Tibial nerve (tissue), 4 donors: Measurements from ENCODE around the gene TLR2. TPM values are rescaled to one million over a fixed set of nuclear protein-coding genes. Genes with fewer than 3 reads are reported as not detected.

Experiments
- DNase-seq, 2 donors: peaks; one replicate each; pipeline ENCODE4 v3.0.0-alpha.2; 2019; ENCODE audit warnings: low spot score in 2 of 2
- H3K27ac ChIP-seq, 4 donors: fragments of 200-600 bp; sonication (generic) in 3 of 4; one replicate each; pipeline ENCODE4 v1.5.1; 2017 to 2019; ENCODE audit warnings: mild to moderate bottlenecking in 1 of 4
- H3K27me3 ChIP-seq, 2 donors: fragments of 200-600 bp; sonication (generic) in 1 of 2; one replicate each; pipeline versions ENCODE4 v1.5.1 to v1.6.0; 2017 to 2019
- H3K36me3 ChIP-seq, 3 donors: fragments of 200-600 bp; sonication (generic); one replicate each; pipeline ENCODE4 v1.5.1; 2018 to 2019
- H3K4me1 ChIP-seq, 4 donors: fragments of 200-600 bp; sonication (generic) in 3 of 4; one replicate each; pipeline ENCODE4 v1.5.1; 2017 to 2019
- H3K4me3 ChIP-seq, 4 donors: fragments of 200-600 bp; sonication (generic) in 3 of 4; one replicate each; pipeline ENCODE4 v1.5.1; 2017 to 2019; ENCODE audit warnings: mild to moderate bottlenecking in 1 of 4, moderate library complexity in 1 of 4
- H3K9me3 ChIP-seq, 4 donors: fragments of 200-600 bp; sonication (generic) in 3 of 4; one replicate each; pipeline ENCODE4 v1.5.1; 2017 to 2019
- EP300 ChIP-seq, 2 donors: sonication (generic); formaldehyde crosslinking; IDR thresholded peaks; one replicate each; pipeline ENCODE4 v1.6.1; 2017; ENCODE audit warnings: antibody characterized with exemption in 2 of 2, mild to moderate bottlenecking in 1 of 2
- POLR2A ChIP-seq, 2 donors: fragments of 450-650 bp; IDR thresholded peaks; one replicate each; pipeline ENCODE4 v1.6.1; 2017; ENCODE audit warnings: antibody characterized with exemption in 2 of 2, mild to moderate bottlenecking in 2 of 2, moderate library complexity in 2 of 2
- WGBS, 2 donors: methylation state at CpG; one replicate each; pipeline ENCODE4 v1.1.5; 2018; 5-methylcytosine and 5-hydroxymethylcytosine counted together
- total RNA-seq, 4 donors: library from RNA; depleted of rRNA; stranded (reverse); fragments of >200 nt; gene quantifications; one replicate each; pipeline ENCODE4 v1.1.0, GENCODE V29; 2016
- TF ChIP-seq, protein P1 (sequence below), 5 experiments: fragments of 200-600 bp in 3 of 5; fragments of 450-650 bp in 2 of 5; sonication (generic) in 3 of 5; IDR thresholded peaks; one replicate each; pipeline ENCODE4 v1.5.1; 2016 to 2019; ENCODE audit warnings: antibody characterized with exemption in 5 of 5, mild to moderate bottlenecking in 3 of 5, moderate library complexity in 2 of 5

Gene TLR2
- total RNA-seq, 4 donors from 2014 or later = 25.1 to 44.6 (median 36.3) TPM

DNA sequence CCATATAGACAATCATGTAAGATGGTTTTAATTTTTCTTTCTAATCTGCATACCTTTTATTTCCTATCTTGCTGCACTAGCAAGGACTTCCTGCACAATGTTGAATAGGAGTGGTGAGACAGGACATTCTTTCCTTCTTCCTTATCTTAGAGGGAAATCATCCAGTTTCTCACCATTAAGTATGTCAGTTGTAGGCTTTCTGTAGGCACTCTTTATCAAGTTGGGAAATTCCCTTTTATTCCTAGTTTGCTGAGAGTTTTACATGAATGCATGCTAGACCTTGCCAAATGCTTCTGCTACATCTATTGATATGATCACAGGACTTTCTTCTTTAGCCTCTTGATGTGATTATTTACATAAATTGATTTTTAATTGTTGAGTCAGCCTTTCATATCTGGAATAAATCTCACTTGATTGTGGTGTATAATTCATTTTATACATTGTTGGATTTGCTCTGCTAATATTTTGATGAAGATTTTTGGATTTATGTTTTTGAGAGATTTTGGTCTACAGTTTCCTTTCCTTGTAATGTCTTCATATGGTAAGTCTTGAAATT, 51.9 kb downstream of the TLR2 start:
- H3K9me3 ChIP-seq = peaks cover 0 to 5% (median 2%) of the 10 kb centered on the region in 4 donors
- H3K27ac ChIP-seq = no peak overlapping the region
- H3K4me3 ChIP-seq = no peak overlapping the region
- no peaks in the 10 kb centered on the region for H3K27me3 ChIP-seq
- H3K4me1 ChIP-seq = peaks cover 0 to 9% (median 0%) of the 10 kb centered on the region in 4 donors
- no peaks in the 10 kb centered on the region for H3K36me3 ChIP-seq
- no peak for DNase-seq
- TF ChIP-seq, protein P1, sequence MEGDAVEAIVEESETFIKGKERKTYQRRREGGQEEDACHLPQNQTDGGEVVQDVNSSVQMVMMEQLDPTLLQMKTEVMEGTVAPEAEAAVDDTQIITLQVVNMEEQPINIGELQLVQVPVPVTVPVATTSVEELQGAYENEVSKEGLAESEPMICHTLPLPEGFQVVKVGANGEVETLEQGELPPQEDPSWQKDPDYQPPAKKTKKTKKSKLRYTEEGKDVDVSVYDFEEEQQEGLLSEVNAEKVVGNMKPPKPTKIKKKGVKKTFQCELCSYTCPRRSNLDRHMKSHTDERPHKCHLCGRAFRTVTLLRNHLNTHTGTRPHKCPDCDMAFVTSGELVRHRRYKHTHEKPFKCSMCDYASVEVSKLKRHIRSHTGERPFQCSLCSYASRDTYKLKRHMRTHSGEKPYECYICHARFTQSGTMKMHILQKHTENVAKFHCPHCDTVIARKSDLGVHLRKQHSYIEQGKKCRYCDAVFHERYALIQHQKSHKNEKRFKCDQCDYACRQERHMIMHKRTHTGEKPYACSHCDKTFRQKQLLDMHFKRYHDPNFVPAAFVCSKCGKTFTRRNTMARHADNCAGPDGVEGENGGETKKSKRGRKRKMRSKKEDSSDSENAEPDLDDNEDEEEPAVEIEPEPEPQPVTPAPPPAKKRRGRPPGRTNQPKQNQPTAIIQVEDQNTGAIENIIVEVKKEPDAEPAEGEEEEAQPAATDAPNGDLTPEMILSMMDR (IDR thresholded peaks at IDR 0.05) = no peak

DNA sequence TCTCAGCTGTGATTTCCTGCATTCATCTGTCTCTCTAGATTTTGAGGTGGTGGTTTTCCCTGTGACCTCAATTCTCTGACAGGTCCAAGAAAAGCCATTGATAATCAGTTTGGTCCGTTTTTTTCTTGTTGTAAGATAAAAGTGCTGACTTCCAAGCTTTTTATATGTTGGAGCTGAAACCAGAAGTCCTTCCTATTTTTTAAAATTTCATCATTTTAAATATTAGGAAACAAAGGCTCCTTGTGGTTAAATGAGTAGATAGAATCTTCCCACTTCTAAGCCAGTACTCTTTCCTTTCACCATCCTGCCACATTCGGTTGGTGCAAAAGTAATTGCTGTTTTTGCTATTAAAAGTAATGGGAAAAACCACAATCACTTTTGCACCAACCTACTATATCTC, 57.5 kb downstream of the TLR2 start:
- Histone ChIP-seq H3K27ac (no peak overlapping the region), H3K4me1 (no peaks in the 10 kb centered on the region), H3K9me3 (peaks cover 0 to 7% (median 2%) of the 10 kb centered on the region in 4 donors), H3K27me3 (no peaks in the 10 kb centered on the region), H3K4me3 (no peak overlapping the region), H3K36me3 (no peaks in the 10 kb centered on the region)
- TF ChIP-seq POLR2A (IDR thresholded peaks at IDR 0.05) (no peak), EP300 (IDR thresholded peaks at IDR 0.05) (no peak)
- TF ChIP-seq, protein P1 (IDR thresholded peaks at IDR 0.05) = no peak
- WGBS, 2 donors = 88 to 90% methylated on average over 2 of the region's 2 CpGs
- no peak for DNase-seq

DNA sequence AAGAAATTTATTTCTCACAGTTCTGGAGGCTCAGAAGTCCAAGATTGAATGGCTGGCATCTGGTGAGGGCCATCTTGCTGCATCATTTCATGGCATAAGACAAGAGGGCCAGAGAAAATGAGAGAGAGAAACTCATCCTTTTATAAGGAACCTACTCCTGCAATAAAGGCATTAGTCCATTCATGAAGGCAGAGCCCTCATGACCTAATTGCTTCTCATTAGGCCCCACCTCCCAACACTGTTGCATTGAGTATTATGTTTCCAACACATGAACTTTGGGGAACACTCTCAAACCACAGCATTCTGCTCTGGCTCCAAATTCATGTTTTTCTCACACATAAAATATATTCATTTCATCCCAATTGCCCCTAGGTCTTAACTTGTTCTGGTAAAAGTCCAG, 61.6 kb downstream of the TLR2 start:
- Histone ChIP-seq H3K27me3 (no peaks in the 10 kb centered on the region), H3K4me1 (peaks cover 0 to 14% (median 0%) of the 10 kb centered on the region in 4 donors), H3K36me3 (no peaks in the 10 kb centered on the region), H3K27ac (no peak overlapping the region), H3K4me3 (no peak overlapping the region), H3K9me3 (peaks cover 0 to 5% (median 0%) of the 10 kb centered on the region in 4 donors)
- TF ChIP-seq POLR2A (IDR thresholded peaks at IDR 0.05) = no peak
- TF ChIP-seq, protein P1 (IDR thresholded peaks at IDR 0.05) = no peak
- no peak for TF ChIP-seq EP300 (IDR thresholded peaks at IDR 0.05)
- no peak for DNase-seq

DNA sequence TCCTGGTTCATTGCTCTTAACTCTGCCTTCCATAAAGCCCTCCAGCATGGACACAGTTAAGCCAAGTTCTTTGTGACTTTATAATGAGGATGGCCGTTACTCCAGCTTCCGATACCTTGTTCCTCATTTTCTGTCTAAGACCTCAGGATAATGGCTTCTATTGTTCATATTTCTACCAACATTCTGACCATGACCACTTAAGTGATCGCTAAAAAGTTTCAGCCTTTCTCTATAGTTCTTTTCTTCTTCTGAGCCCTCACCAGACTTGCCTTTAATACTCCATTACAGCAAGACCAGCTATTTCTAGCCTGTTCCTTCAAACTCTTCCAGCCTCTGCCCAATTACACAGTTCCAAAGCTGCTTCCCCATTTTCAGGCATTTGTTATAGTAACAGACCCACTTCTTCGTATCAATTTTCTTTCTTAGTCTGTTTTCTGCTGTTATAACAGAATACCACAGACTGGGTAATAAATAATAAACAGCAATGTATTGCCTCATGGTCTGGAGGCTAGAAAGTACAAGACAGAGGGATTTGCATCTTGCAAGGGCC, 63.4 kb downstream of the TLR2 start:
- no peak for DNase-seq
- Histone ChIP-seq H3K9me3 (no peaks in the 10 kb centered on the region), H3K27me3 (no peaks in the 10 kb centered on the region), H3K4me3 (no peak overlapping the region), H3K27ac (no peak overlapping the region), H3K36me3 (no peaks in the 10 kb centered on the region), H3K4me1 (peaks cover 0 to 14% (median 0%) of the 10 kb centered on the region in 4 donors)
- TF ChIP-seq, protein P1 (IDR thresholded peaks at IDR 0.05) = no peak
- no peak for TF ChIP-seq EP300 (IDR thresholded peaks at IDR 0.05)
- no peak for TF ChIP-seq POLR2A (IDR thresholded peaks at IDR 0.05)
- WGBS, 2 donors = 37 to 50% methylated on average over 4 of the region's 4 CpGs

DNA sequence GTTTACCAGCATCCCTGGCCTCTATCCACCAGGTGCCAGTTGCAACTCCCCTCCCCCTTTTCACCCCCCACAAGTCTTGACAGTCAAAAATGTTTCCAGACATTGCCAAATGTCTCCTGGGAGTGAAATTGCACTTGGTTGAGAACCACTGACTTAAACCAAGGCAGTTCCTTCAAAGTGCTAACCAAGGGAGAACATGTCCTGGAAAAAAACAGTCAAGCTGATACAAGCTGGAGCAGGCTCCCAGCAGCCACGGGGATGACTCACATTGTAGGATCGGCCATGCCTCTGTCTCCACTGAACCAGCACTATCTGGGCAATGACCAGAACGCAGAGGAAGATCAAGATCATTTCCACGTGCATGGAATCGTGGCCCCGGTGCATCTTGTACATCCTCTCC, 64.3 kb downstream of the TLR2 start:
- Histone ChIP-seq H3K4me1 (peaks cover 0 to 14% (median 0%) of the 10 kb centered on the region in 4 donors), H3K27me3 (no peaks in the 10 kb centered on the region), H3K36me3 (no peaks in the 10 kb centered on the region), H3K4me3 (no peak overlapping the region), H3K9me3 (no peaks in the 10 kb centered on the region), H3K27ac (no peak overlapping the region)
- TF ChIP-seq, protein P1 (IDR thresholded peaks at IDR 0.05) = no peak
- no peak for TF ChIP-seq EP300 (IDR thresholded peaks at IDR 0.05)
- 69 to 71% methylated on average over 6 of the region's 6 CpGs for WGBS, 2 donors
- no peak for DNase-seq
